ENCODE results near the gene POPDC3.

GRCh38 chr6:105191351-105191750, 11.5 kb upstream of the POPDC3 start:
- no peak for TF ChIP-seq CTCF (conservative IDR thresholded peaks at IDR 0.05; ENCODE audit: low read depth, low read length)
- TF ChIP-seq EZH2 (IDR thresholded peaks at IDR 0.05; ENCODE audit: borderline replicate concordance, low read depth, low read length, poor library complexity, severe bottlenecking), result no peak
